OCI-LY3 (cell line): ENCODE measurements around the gene TNS4.

Experiments used
- H2AFZ ChIP-seq: fragments of 200-600, 300-600 bp; shearing (Covaris generic); 2 replicates; pipeline ENCODE4 v1.6.0; 2014; ENCODE audit warnings: antibody characterized with exemption, low read depth, low read length
- H3K27ac ChIP-seq: fragments of 200-600, 300-600 bp; sonication (generic); 2 replicates; pipeline ENCODE4 v1.5.1; 2014; ENCODE audit warnings: mild to moderate bottlenecking, low read length, moderate library complexity, mixed read lengths
- H3K27me3 ChIP-seq: fragments of 200-600, 300-600 bp; sonication (generic); 2 replicates; pipeline ENCODE4 v1.6.1; 2014; ENCODE audit warnings: low read depth, low read length, mixed read lengths
- H3K36me3 ChIP-seq: fragments of 200-600, 300-600 bp; sonication (generic); replicated peaks from 2 replicates; pipeline ENCODE3; 2014; ENCODE audit warnings: low read depth, low read length, mixed read lengths
- H3K4me1 ChIP-seq: fragments of 300-600, 200-600 bp; sonication (generic); 2 replicates; pipeline ENCODE4 v1.6.1; 2014; ENCODE audit warnings: low read length, mixed read lengths
- H3K4me2 ChIP-seq: fragments of 200-600, 300-600 bp; sonication (generic); 2 replicates; pipeline ENCODE4 v1.6.1; 2014; ENCODE audit warnings: low read length, mixed read lengths
- H3K4me3 ChIP-seq: fragments of 300-600, 200-600 bp; sonication (generic); 2 replicates; pipeline ENCODE4 v1.5.1; 2014; ENCODE audit warnings: antibody characterized with exemption, mild to moderate bottlenecking, low read length, moderate library complexity
- H3K79me2 ChIP-seq: fragments of 300-600, 200-600 bp; shearing (Covaris generic); 2 replicates; pipeline ENCODE4 v1.6.1; 2014; ENCODE audit warnings: mild to moderate bottlenecking, low read length, mixed read lengths
- H3K9ac ChIP-seq: fragments of 300-600, 200-600 bp; shearing (Covaris generic); 2 replicates; pipeline ENCODE4 v1.6.0; 2014; ENCODE audit warnings: mild to moderate bottlenecking, low read length, moderate library complexity
- H3K9me3 ChIP-seq: fragments of 200-600, 300-600 bp; shearing (Covaris generic); 2 replicates; pipeline ENCODE4 v1.6.1; 2014; ENCODE audit warnings: low read length, mixed read lengths; ENCODE audit not compliant: insufficient read depth
- H4K20me1 ChIP-seq: fragments of 200-600, 300-600 bp; sonication (generic); 2 replicates; pipeline ENCODE4 v1.6.1; 2016; ENCODE audit warnings: low read length, mixed read lengths; ENCODE audit not compliant: insufficient read depth
- EZH2phosphoT487 ChIP-seq: fragments of 200-600 bp; shearing (Covaris generic); IDR thresholded peaks from 2 replicates; pipeline ENCODE4 v1.6.1; 2018; ENCODE audit warnings: antibody characterized with exemption, mixed run types, low read depth
- TF ChIP-seq, protein P1 (sequence below): fragments of 200-600, 300-600 bp; sonication (generic); IDR thresholded peaks from 2 replicates; pipeline ENCODE4 v1.5.1; 2014; ENCODE audit warnings: antibody characterized with exemption, low read length, low read depth

Gene TNS4

DNA sequence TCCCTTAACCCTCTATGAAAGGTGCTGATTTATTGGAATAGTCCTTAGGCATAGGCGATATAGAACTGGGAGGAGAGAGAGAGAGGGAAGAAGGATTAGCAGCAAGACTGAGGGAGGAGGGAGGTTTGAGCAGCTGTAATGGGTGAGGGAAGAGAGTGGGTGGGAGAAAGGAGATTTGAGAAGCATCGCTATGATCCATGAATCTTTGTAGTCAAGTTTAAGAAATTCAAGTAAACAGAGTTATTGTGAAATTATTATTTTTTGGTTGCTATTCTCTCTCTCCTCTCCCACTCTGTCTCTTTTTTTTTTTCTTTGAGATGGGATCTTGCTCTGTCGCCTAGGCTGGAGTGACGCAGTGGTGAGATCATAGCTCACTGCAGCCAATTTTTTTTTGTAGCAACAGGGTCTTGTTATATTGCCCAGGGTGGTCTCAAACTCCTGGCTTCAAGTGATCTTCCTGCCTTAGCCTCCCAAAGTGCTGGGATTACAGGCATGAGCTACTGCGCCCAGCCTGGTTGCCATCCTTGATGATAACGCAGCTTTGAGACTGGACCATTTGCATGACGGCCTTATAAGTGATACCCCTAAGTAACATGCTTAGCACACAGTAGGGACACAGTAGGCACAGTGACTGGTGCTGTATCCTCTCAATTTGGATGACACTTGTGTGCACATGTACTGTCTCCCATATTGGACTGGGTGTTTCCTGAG lies 21.0 kb upstream of the TNS4 start:
- no peak for TF ChIP-seq EZH2phosphoT487
- TF ChIP-seq, protein P1, sequence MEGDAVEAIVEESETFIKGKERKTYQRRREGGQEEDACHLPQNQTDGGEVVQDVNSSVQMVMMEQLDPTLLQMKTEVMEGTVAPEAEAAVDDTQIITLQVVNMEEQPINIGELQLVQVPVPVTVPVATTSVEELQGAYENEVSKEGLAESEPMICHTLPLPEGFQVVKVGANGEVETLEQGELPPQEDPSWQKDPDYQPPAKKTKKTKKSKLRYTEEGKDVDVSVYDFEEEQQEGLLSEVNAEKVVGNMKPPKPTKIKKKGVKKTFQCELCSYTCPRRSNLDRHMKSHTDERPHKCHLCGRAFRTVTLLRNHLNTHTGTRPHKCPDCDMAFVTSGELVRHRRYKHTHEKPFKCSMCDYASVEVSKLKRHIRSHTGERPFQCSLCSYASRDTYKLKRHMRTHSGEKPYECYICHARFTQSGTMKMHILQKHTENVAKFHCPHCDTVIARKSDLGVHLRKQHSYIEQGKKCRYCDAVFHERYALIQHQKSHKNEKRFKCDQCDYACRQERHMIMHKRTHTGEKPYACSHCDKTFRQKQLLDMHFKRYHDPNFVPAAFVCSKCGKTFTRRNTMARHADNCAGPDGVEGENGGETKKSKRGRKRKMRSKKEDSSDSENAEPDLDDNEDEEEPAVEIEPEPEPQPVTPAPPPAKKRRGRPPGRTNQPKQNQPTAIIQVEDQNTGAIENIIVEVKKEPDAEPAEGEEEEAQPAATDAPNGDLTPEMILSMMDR = no peak
- no peak overlapping the region for H2AFZ ChIP-seq
- H4K20me1 ChIP-seq = no peaks in the 10 kb centered on the region
- H3K9ac ChIP-seq = no peak overlapping the region
- H3K27ac ChIP-seq = no peak overlapping the region
- no peaks in the 10 kb centered on the region for H3K79me2 ChIP-seq
- H3K4me3 ChIP-seq = no peak overlapping the region
- H3K36me3 ChIP-seq = peaks cover 6% of the 10 kb centered on the region
- H3K27me3 ChIP-seq = peaks cover 16% of the 10 kb centered on the region
- no peaks in the 10 kb centered on the region for H3K4me1 ChIP-seq
- peaks cover 12% of the 10 kb centered on the region; the same call in 1 of the 2 replicates for H3K9me3 ChIP-seq
- H3K4me2 ChIP-seq = no peak overlapping the region

DNA sequence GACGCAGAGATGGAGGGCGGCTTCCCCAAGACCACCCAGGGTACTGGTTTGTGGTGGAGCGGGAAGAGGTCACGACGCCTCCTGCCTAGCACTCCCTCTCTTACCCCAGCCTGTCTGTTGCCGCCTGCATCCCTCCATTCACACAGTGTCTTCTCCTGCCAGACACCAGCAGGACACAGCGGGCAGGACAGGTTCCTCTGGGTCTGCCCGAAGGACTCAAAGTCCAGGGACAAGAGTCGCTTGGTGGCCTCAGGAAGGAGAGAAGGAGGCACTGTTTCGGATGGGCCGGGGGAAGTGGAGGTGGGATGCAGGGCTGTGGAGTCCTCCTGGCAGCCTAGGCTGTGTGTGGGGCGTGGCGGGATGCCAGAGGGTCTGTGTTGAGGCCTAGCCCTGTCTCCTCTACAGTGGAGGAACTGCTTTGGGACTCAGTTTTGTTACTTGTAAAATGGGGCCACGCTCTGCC lies 19.6 kb upstream of the TNS4 start:
- no peaks in the 10 kb centered on the region for H3K79me2 ChIP-seq
- H3K27ac ChIP-seq = no peak overlapping the region
- H3K9me3 ChIP-seq = peaks cover 12% of the 10 kb centered on the region; the same call in 1 of the 2 replicates
- H3K27me3 ChIP-seq = peaks cover 15% of the 10 kb centered on the region
- no peak overlapping the region for H2AFZ ChIP-seq
- H3K4me3 ChIP-seq = no peak overlapping the region
- TF ChIP-seq, protein P1 = no peak
- no peak for TF ChIP-seq EZH2phosphoT487
- H4K20me1 ChIP-seq = no peaks in the 10 kb centered on the region
- peaks cover 12% of the 10 kb centered on the region for H3K4me1 ChIP-seq
- no peak overlapping the region for H3K4me2 ChIP-seq
- H3K9ac ChIP-seq = no peak overlapping the region
- peaks cover 6% of the 10 kb centered on the region for H3K36me3 ChIP-seq

- no peak overlapping the region for H3K27ac ChIP-seq
- H3K4me1 ChIP-seq = peaks cover 12% of the 10 kb centered on the region
- H3K36me3 ChIP-seq = no peaks in the 10 kb centered on the region
Observed at GRCh38 chr17:40519089-40519775, 17.8 kb upstream of the TNS4 start.

More at GRCh38 chr17:40519089-40519775, 17.8 kb upstream of the TNS4 start:
- no peak overlapping the region for H3K9ac ChIP-seq
- no peak overlapping the region for H3K4me3 ChIP-seq
- H3K9me3 ChIP-seq = no peaks in the 10 kb centered on the region
- no peak overlapping the region for H3K4me2 ChIP-seq
- no peak for TF ChIP-seq EZH2phosphoT487
- TF ChIP-seq, protein P1 = no peak
- no peaks in the 10 kb centered on the region for H4K20me1 ChIP-seq
- peaks cover 6% of the 10 kb centered on the region; the same call in 1 of the 2 replicates for H3K27me3 ChIP-seq
- no peak overlapping the region for H2AFZ ChIP-seq
- no peaks in the 10 kb centered on the region for H3K79me2 ChIP-seq
